HCT116 (cell line): Measurements from ENCODE around the gene ZEB1. TPM values are rescaled to one million over a fixed set of nuclear protein-coding genes. Genes with fewer than 3 reads are reported as not detected.

Experiments used
- ATAC-seq: fragments of 200-7000 bp; cut with Tn5 transposase; 2 replicates; pipeline ENCODE4 v1.9.1; 2020; ENCODE audit warnings: mild to moderate bottlenecking, moderate library complexity
- BruUV-seq: library from RNA; stranded (reverse); fragments of 400-500 nt; replicated peaks from 2 replicates; lab custom pipeline; 2021; lab: Mats Ljungman, UMichigan
- CTCF ChIA-PET: fragments of 300-600 bp; sonication (Branson Sonifier 250); formaldehyde crosslinking; loops from one replicate; lab custom pipeline; 2021; ENCODE audit warnings: antibody characterized with exemption; lab: Charles Lee
- POLR2A ChIA-PET: fragments of 300-600, 350-600 bp; sonication (Branson Sonifier 250); formaldehyde crosslinking; loops from one replicate; lab custom pipeline; 2021; ENCODE audit warnings: antibody characterized with exemption; lab: Charles Lee
- RAD21 ChIA-PET, 2 experiments: fragments of 300-600 bp; sonication (Branson Sonifier 250); formaldehyde crosslinking; loops; one replicate each; lab custom pipeline; 2023; ENCODE audit warnings: low total read pairs in 2 of 2; ENCODE audit not compliant: uncharacterized antibody in 2 of 2, unreplicated experiment in 2 of 2, low non-redundant PET in 1 of 2; lab: Charles Lee
- DNase-seq: peaks from one replicate; pipeline ENCODE4 v3.0.0-alpha.2; 2010; ENCODE audit warnings: low read depth, low spot score
- H2AFZ ChIP-seq: fragments of 200-600 bp; shearing (Covaris generic), sonication (generic); 2 replicates; pipeline ENCODE4 v1.6.1; 2017; ENCODE audit warnings: low read depth, mixed run types, mixed read lengths, antibody characterized with exemption, low read length; ENCODE audit not compliant: poor library complexity, severe bottlenecking
- H3K27ac ChIP-seq: 2 replicates; pipeline ENCODE4 v1.5.1; 2012; ENCODE audit warnings: low read depth, low read length
- H3K27me3 ChIP-seq: fragments of 200-600 bp; sonication (generic); 2 replicates; pipeline ENCODE4 v1.6.1; 2016; ENCODE audit warnings: mixed run types, low read length, mixed read lengths; ENCODE audit not compliant: insufficient read depth
- H3K36me3 ChIP-seq, 2 experiments: fragments of 200-500 bp in 1 of 2; fragments of 200-600 bp in 1 of 2; sonication (Bioruptor generic) in 1 of 2; sonication (generic) in 1 of 2; 2 replicates each; pipeline versions ENCODE4 v1.5.1 to v1.6.1; 2014 to 2016; ENCODE audit warnings: low read length in 2 of 2, inconsistent platforms in 1 of 2, mixed read lengths in 1 of 2, mixed run types in 1 of 2; ENCODE audit not compliant: insufficient read depth in 2 of 2, control insufficient read depth in 1 of 2
- H3K4me1 ChIP-seq, 2 experiments: fragments of 200-600 bp in 1 of 2; sonication (generic) in 1 of 2; 2 replicates each; pipeline versions ENCODE4 v1.5.1 to v1.6.1; 2012 to 2017; ENCODE audit warnings: low read length in 2 of 2, inconsistent platforms in 1 of 2, mild to moderate bottlenecking in 1 of 2, mixed read lengths in 1 of 2, mixed run types in 1 of 2, moderate library complexity in 1 of 2; ENCODE audit not compliant: insufficient read depth in 2 of 2, control insufficient read depth in 1 of 2
- H3K4me2 ChIP-seq: fragments of 200-600 bp; sonication (generic); 2 replicates; pipeline ENCODE4 v1.6.1; 2017; ENCODE audit warnings: mixed run types, low read length, mixed read lengths
- H3K4me3 ChIP-seq, 2 experiments: fragments of 200-600 bp in 1 of 2; sonication (generic) in 1 of 2; replicated peaks in 1 of 2; 2 replicates each; pipeline ENCODE4 v1.5.1; 2011 to 2016; ENCODE audit warnings: low read length in 2 of 2, control low read depth in 1 of 2, low read depth in 1 of 2, mild to moderate bottlenecking in 1 of 2, mixed read lengths in 1 of 2, mixed run types in 1 of 2
- H3K79me2 ChIP-seq: fragments of 200-600 bp; sonication (generic); 2 replicates; pipeline ENCODE4 v1.6.1; 2017; ENCODE audit warnings: mild to moderate bottlenecking, mixed run types, low read length, moderate library complexity, mixed read lengths; ENCODE audit not compliant: insufficient read depth
- H3K9ac ChIP-seq: fragments of 200-600 bp; sonication (generic); 2 replicates; pipeline ENCODE4 v1.6.1; 2016; ENCODE audit warnings: low read length, mixed read lengths
- H3K9me2 ChIP-seq: fragments of 200-600 bp; sonication (generic), shearing (Covaris generic); 2 replicates; pipeline ENCODE4 v1.6.1; 2017; ENCODE audit warnings: mixed run types, mild to moderate bottlenecking, moderate library complexity; ENCODE audit not compliant: insufficient read depth
- H3K9me3 ChIP-seq, 2 experiments: fragments of 200-500 bp in 1 of 2; fragments of 200-600 bp in 1 of 2; sonication (Bioruptor generic) in 1 of 2; sonication (generic) in 1 of 2; 2 replicates each; pipeline ENCODE4 v1.6.1; 2014 to 2017; ENCODE audit warnings: low read length in 2 of 2, mixed read lengths in 2 of 2, inconsistent platforms in 1 of 2, low read depth in 1 of 2, mild to moderate bottlenecking in 1 of 2, mixed run types in 1 of 2, moderate library complexity in 1 of 2; ENCODE audit not compliant: control insufficient read depth in 1 of 2, insufficient read depth in 1 of 2
- H4K20me1 ChIP-seq: fragments of 200-600 bp; sonication (generic), shearing (Covaris generic); 2 replicates; pipeline ENCODE4 v1.6.1; 2017; ENCODE audit warnings: mixed run types, mild to moderate bottlenecking, moderate library complexity; ENCODE audit not compliant: insufficient read depth
- ATF3 ChIP-seq: IDR thresholded peaks from 2 replicates; pipeline ENCODE4 v1.6.1; 2012
- CBX3 ChIP-seq: IDR thresholded peaks from 2 replicates; pipeline ENCODE4 v1.6.1; 2012; ENCODE audit warnings: low read depth
- CEBPB ChIP-seq: IDR thresholded peaks from 2 replicates; pipeline ENCODE4 v1.6.1; 2012; ENCODE audit warnings: low read depth
- ELF1 ChIP-seq: IDR thresholded peaks from 2 replicates; pipeline ENCODE4 v1.6.1; 2012; ENCODE audit warnings: low read depth, borderline replicate concordance
- EZH2 ChIP-seq: fragments of 200-600 bp; sonication (generic); IDR thresholded peaks from 2 replicates; pipeline ENCODE4 v1.6.1; 2017; ENCODE audit warnings: antibody characterized with exemption, mixed run types
- EZH2phosphoT487 ChIP-seq: fragments of 200-600 bp; IDR thresholded peaks from 2 replicates; pipeline ENCODE4 v1.6.1; 2018; ENCODE audit warnings: antibody characterized with exemption, borderline replicate concordance
- JUND ChIP-seq: IDR thresholded peaks from 2 replicates; pipeline ENCODE4 v1.6.1; 2012
- MAX ChIP-seq: IDR thresholded peaks from 2 replicates; pipeline ENCODE4 v1.6.1; 2012
- RAD21 ChIP-seq: IDR thresholded peaks from 2 replicates; pipeline ENCODE4 v1.6.1; 2012; ENCODE audit warnings: low read depth, mild to moderate bottlenecking
- SIN3A ChIP-seq: IDR thresholded peaks from 2 replicates; pipeline ENCODE4 v1.6.1; 2012; ENCODE audit warnings: low read depth
- SP1 ChIP-seq: IDR thresholded peaks from 2 replicates; pipeline ENCODE4 v1.6.1; 2012; ENCODE audit warnings: low read depth
- SRF ChIP-seq: IDR thresholded peaks from 2 replicates; pipeline ENCODE4 v1.6.1; 2012; ENCODE audit warnings: low read depth
- TCF7L2 ChIP-seq: IDR thresholded peaks from 2 replicates; pipeline ENCODE4 v1.7.0; 2011; ENCODE audit warnings: borderline replicate concordance, inconsistent platforms; ENCODE audit not compliant: insufficient read depth, insufficient read length; ENCODE audit errors: extremely low read depth
- ZBTB33 ChIP-seq: IDR thresholded peaks from 2 replicates; pipeline ENCODE4 v1.6.1; 2011; ENCODE audit warnings: mild to moderate bottlenecking, low read length, moderate library complexity; ENCODE audit not compliant: insufficient replicate concordance; ENCODE audit errors: extremely low read depth
- ZFX ChIP-seq: fragments of 450-650 bp; IDR thresholded peaks from 2 replicates; pipeline ENCODE4 v1.6.1; 2017
- ZNF274 ChIP-seq: fragments of 200-500 bp; sonication (Bioruptor generic); IDR thresholded peaks from 2 replicates; pipeline ENCODE4 v1.6.1; 2014; ENCODE audit warnings: mild to moderate bottlenecking, low read depth, low read length, inconsistent platforms
- intact Hi-C: fragments of 100-400 bp; cut with micrococcal nuclease; formaldehyde crosslinking; loops from 2 replicates; pipeline ENCODE4 v1.10.0; 2022
- total RNA-seq: library from RNA; stranded (reverse); gene quantifications from one replicate; pipeline ENCODE4 v1.2.1, GENCODE V29; 2021; ENCODE audit not compliant: unreplicated experiment

ZEB1 gene
- total RNA-seq, 1 experiment from 2014 or later: 3.4 TPM

- POLR2A ChIA-PET: no interaction called here
Measured at GRCh38 chr10:31393844-31394243, 74.8 kb downstream of the ZEB1 start.

More at GRCh38 chr10:31393844-31394243, 74.8 kb downstream of the ZEB1 start:
- ChIA-PET RAD21 (no interaction called here), CTCF (no interaction called here)
- H3K9me2 ChIP-seq: no peaks in the 10 kb centered on the region
- no peak overlapping the region for H3K9ac ChIP-seq
- no peak for DNase-seq
- no peak overlapping the region for H3K4me3 ChIP-seq
- intact Hi-C loops: no loop called here
- no peaks in the 10 kb centered on the region for H3K4me1 ChIP-seq
- H3K27me3 ChIP-seq: no peaks in the 10 kb centered on the region
- H2AFZ ChIP-seq: no peak overlapping the region
- H3K27ac ChIP-seq: no peak overlapping the region
- H3K9me3 ChIP-seq: no peaks in the 10 kb centered on the region
- H4K20me1 ChIP-seq: no peaks in the 10 kb centered on the region; the same call in 1 of the 2 replicates
- BruUV-seq: no TSS peak
- TF ChIP-seq CBX3 (no peak), JUND (no peak), ZNF274 (no peak), SIN3A (no peak), SP1 (no peak), TCF7L2 (no peak), EZH2phosphoT487 (no peak), CEBPB (no peak), MAX (no peak), SRF (no peak), ATF3 (no peak), ZFX (no peak), ZBTB33 (no peak), ELF1 (no peak), RAD21 (no peak), EZH2 (no peak)
- no peak overlapping the region for H3K4me2 ChIP-seq
- no peak for ATAC-seq
- H3K36me3 ChIP-seq: no peaks in the 10 kb centered on the region
- no peaks in the 10 kb centered on the region for H3K79me2 ChIP-seq
